A673 (cell line): ENCODE measurements around the gene B3GNT4. TPM values are rescaled to one million over a fixed set of nuclear protein-coding genes. Genes with fewer than 3 reads are reported as not detected.

Experiments
- BruUV-seq: library from RNA; stranded (reverse); fragments of 400-500 nt; replicated peaks from 2 replicates; lab custom pipeline; 2021; lab: Mats Ljungman, UMichigan
- CTCF ChIA-PET: fragments of 300-600 bp; sonication (Branson Sonifier 250); formaldehyde crosslinking; loops from one replicate; lab custom pipeline; 2022; ENCODE audit warnings: antibody characterized with exemption; lab: Charles Lee
- POLR2A ChIA-PET: fragments of 300-600 bp; sonication (Branson Sonifier 250); formaldehyde crosslinking; loops from one replicate; lab custom pipeline; 2022; ENCODE audit warnings: antibody characterized with exemption; ENCODE audit not compliant: low non-redundant PET; lab: Charles Lee
- DNase-seq: peaks from one replicate; pipeline ENCODE4 v3.0.0-alpha.2; 2015; ENCODE audit warnings: low spot score
- H3K27ac ChIP-seq: fragments of 200-600 bp; sonication (generic); 2 replicates; pipeline ENCODE4 v1.5.1; 2016; ENCODE audit warnings: mixed run types, low read depth, mild to moderate bottlenecking, mixed read lengths, antibody characterized with exemption, low read length; ENCODE audit not compliant: poor library complexity, severe bottlenecking
- H3K27me3 ChIP-seq: fragments of 200-600 bp; sonication (generic); replicated peaks from 2 replicates; pipeline ENCODE4 v1.6.1; 2017; ENCODE audit warnings: mixed run types, low read depth, mild to moderate bottlenecking, mixed read lengths, antibody characterized with exemption, low read length; ENCODE audit not compliant: insufficient read depth, poor library complexity
- H3K36me3 ChIP-seq: fragments of 200-600 bp; sonication (generic); 2 replicates; pipeline ENCODE4 v1.6.1; 2016; ENCODE audit warnings: mixed run types, mild to moderate bottlenecking, mixed read lengths, antibody characterized with exemption, low read length; ENCODE audit not compliant: insufficient read depth, poor library complexity, severe bottlenecking
- H3K4me1 ChIP-seq: fragments of 200-600 bp; sonication (generic); 2 replicates; pipeline ENCODE4 v1.6.1; 2017; ENCODE audit warnings: mixed run types, mild to moderate bottlenecking, mixed read lengths, antibody characterized with exemption, low read length; ENCODE audit not compliant: insufficient read depth, poor library complexity, severe bottlenecking
- H3K4me3 ChIP-seq: fragments of 200-600 bp; sonication (generic); 2 replicates; pipeline ENCODE4 v1.5.1; 2016; ENCODE audit warnings: low read depth, mixed run types, mild to moderate bottlenecking, mixed read lengths, low read length; ENCODE audit not compliant: poor library complexity, severe bottlenecking
- H3K9me3 ChIP-seq: fragments of 200-600 bp; sonication (generic); 2 replicates; pipeline ENCODE4 v1.6.1; 2016; ENCODE audit warnings: mixed run types, low read depth, mild to moderate bottlenecking, mixed read lengths, antibody characterized with exemption, low read length; ENCODE audit not compliant: poor library complexity, severe bottlenecking
- CTCF ChIP-seq: fragments of 300-800, 200-600 bp; sonication (generic); conservative IDR thresholded peaks from 2 replicates; pipeline ENCODE4 v1.5.1; 2017; ENCODE audit warnings: low read depth, mild to moderate bottlenecking, antibody characterized with exemption, low read length, moderate library complexity, mixed read lengths
- EZH2 ChIP-seq: fragments of 200-600 bp; sonication (generic); IDR thresholded peaks from 2 replicates; pipeline ENCODE4 v1.6.1; 2017; ENCODE audit warnings: borderline replicate concordance, low read depth, mild to moderate bottlenecking, mixed read lengths, antibody characterized with exemption, low read length; ENCODE audit not compliant: poor library complexity, severe bottlenecking
- intact Hi-C: fragments of 100-400 bp; cut with micrococcal nuclease; formaldehyde crosslinking; loops from one replicate; pipeline ENCODE4 v1.10.0; 2022; ENCODE audit not compliant: unreplicated experiment
- total RNA-seq: library from RNA; stranded (reverse); gene quantifications from 2 replicates; pipeline ENCODE4 v1.2.3, GENCODE V29; 2021

B3GNT4 gene
- total RNA-seq, 1 experiment from 2014 or later, result 0.15 TPM

- TF ChIP-seq EZH2, result no peak
- DNase-seq, result no peak
- BruUV-seq, result no TSS peak
Measured at GRCh38 chr12:122187466-122187865, 16.0 kb upstream of the B3GNT4 start.

GRCh38 chr12:122189626-122190475 lies 13.7 kb upstream of the B3GNT4 start:
- DNase-seq, result no peak
- no peaks in the 10 kb centered on the region for H3K27me3 ChIP-seq
- intact Hi-C loops, result loop anchor here (5.0 kb wide), 2 partner anchors 58 to 138 kb away; no protein-coding TSS in a partner anchor
- TF ChIP-seq CTCF, result no peak
- no peak for TF ChIP-seq EZH2
- H3K4me3 ChIP-seq, result no peak overlapping the region
- ChIA-PET POLR2A (no interaction called here), CTCF (interaction anchor here (0.6 kb wide), 2 partner anchors 164 to 903 kb away, joined by 3 to 4 read pairs; no protein-coding TSS in a partner anchor)
- no peaks in the 10 kb centered on the region for H3K36me3 ChIP-seq
- no TSS peak for BruUV-seq
- no peaks in the 10 kb centered on the region for H3K4me1 ChIP-seq
- H3K9me3 ChIP-seq, result no peaks in the 10 kb centered on the region
- H3K27ac ChIP-seq, result no peak overlapping the region

More at GRCh38 chr12:122187466-122187865, 16.0 kb upstream of the B3GNT4 start:
- no peaks in the 10 kb centered on the region for H3K4me1 ChIP-seq
- H3K27me3 ChIP-seq, result no peaks in the 10 kb centered on the region
- no peak overlapping the region for H3K27ac ChIP-seq
- intact Hi-C loops, result no loop called here
- ChIA-PET POLR2A (no interaction called here), CTCF (no interaction called here)
- no peaks in the 10 kb centered on the region for H3K36me3 ChIP-seq
- no peak overlapping the region for H3K4me3 ChIP-seq
- no peaks in the 10 kb centered on the region for H3K9me3 ChIP-seq

- peak; percentile 82 for TF ChIP-seq CTCF
- TF ChIP-seq EZH2, result no peak
- Histone ChIP-seq H3K4me1 (no peaks in the 10 kb centered on the region), H3K9me3 (no peaks in the 10 kb centered on the region), H3K36me3 (no peaks in the 10 kb centered on the region), H3K4me3 (no peak overlapping the region), H3K27ac (no peak overlapping the region), H3K27me3 (no peaks in the 10 kb centered on the region)
- BruUV-seq, result no TSS peak
- CTCF ChIA-PET, result interaction anchor here (0.7 to 2.0 kb wide), 3 partner anchors 15 to 137 kb away, joined by 3 to 10 read pairs (median 9); no protein-coding TSS in a partner anchor
- POLR2A ChIA-PET, result no interaction called here
- peak; percentile 73 for DNase-seq
- intact Hi-C loops, result loop anchor here (5.0 kb wide), 2 partner anchors 59 to 139 kb away; no protein-coding TSS in a partner anchor
Measured at GRCh38 chr12:122190842-122191668, 12.5 kb upstream of the B3GNT4 start.
